NT2/D1 (cell line): ENCODE data around the gene RPTOR.
"Not testable (repeated sequence)": the region's sequence is repeated elsewhere in the genome, so short reads cannot be mapped to it uniquely, and the experiment has no call there.

Experiments used
- DNase-seq: peaks from one replicate; pipeline ENCODE4 v3.0.0-alpha.2; 2011; ENCODE audit warnings: low read depth, low spot score
- H3K27me3 ChIP-seq: 2 replicates; pipeline ENCODE4 v1.6.0; 2011; ENCODE audit warnings: mild to moderate bottlenecking; ENCODE audit not compliant: insufficient read length, insufficient read depth
- H3K36me3 ChIP-seq: 2 replicates; pipeline ENCODE4 v1.6.1; 2011; ENCODE audit warnings: mild to moderate bottlenecking, low read length, mixed read lengths; ENCODE audit not compliant: insufficient read depth, insufficient read length
- H3K4me1 ChIP-seq: 2 replicates; pipeline ENCODE4 v1.5.1; 2011; ENCODE audit not compliant: insufficient read depth, insufficient read length
- H3K4me3 ChIP-seq: 2 replicates; pipeline ENCODE4 v1.5.1; 2011; ENCODE audit warnings: low read depth; ENCODE audit not compliant: insufficient read length
- H3K9ac ChIP-seq: 2 replicates; pipeline ENCODE4 v1.6.0; 2011; ENCODE audit warnings: low read depth; ENCODE audit not compliant: insufficient read length
- H3K9me3 ChIP-seq: 2 replicates; pipeline ENCODE4 v1.5.1; 2011; ENCODE audit warnings: mild to moderate bottlenecking, low read length; ENCODE audit not compliant: insufficient read depth
- SUZ12 ChIP-seq: IDR thresholded peaks from 2 replicates; pipeline ENCODE4 v1.6.1; 2011; ENCODE audit not compliant: insufficient read length, insufficient read depth; ENCODE audit errors: extremely low read depth
- YY1 ChIP-seq: IDR thresholded peaks from 2 replicates; pipeline ENCODE4 v1.6.1; 2011; ENCODE audit not compliant: insufficient read length, insufficient read depth
- ZNF274 ChIP-seq: IDR thresholded peaks from 2 replicates; pipeline ENCODE4 v1.6.1; 2011; ENCODE audit warnings: mild to moderate bottlenecking, low read depth, low read length

The RPTOR gene

DNA sequence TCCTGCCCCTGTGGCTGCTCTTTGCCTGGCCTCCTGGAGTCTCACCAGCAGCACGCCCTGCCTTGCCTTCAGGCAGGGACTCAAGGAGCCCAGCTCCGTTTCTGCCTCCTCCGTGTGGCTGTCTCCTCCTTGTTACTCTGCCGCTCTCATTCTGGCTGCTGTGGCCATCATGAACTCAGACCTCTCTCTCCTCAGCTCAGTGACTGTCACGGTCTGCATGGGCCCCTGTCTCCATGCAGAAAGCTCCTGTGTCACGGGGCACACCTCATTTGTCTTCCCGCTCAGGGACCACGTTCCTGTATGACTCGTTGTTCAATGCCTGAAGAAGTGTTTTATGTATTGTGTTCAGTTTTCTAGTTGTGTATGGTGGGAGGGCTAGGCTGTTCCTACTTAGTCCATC is 25.3 kb downstream of the RPTOR start:
- H3K4me1 ChIP-seq, result peaks cover 2% of the 10 kb centered on the region
- no peaks in the 10 kb centered on the region for H3K9me3 ChIP-seq
- no peak for TF ChIP-seq ZNF274
- no peak for TF ChIP-seq YY1
- TF ChIP-seq SUZ12, result no peak
- DNase-seq, result no peak
- peaks cover 46% of the 10 kb centered on the region for H3K27me3 ChIP-seq
- H3K4me3 ChIP-seq, result no peak overlapping the region
- no peaks in the 10 kb centered on the region for H3K36me3 ChIP-seq
- H3K9ac ChIP-seq, result no peak overlapping the region

DNA sequence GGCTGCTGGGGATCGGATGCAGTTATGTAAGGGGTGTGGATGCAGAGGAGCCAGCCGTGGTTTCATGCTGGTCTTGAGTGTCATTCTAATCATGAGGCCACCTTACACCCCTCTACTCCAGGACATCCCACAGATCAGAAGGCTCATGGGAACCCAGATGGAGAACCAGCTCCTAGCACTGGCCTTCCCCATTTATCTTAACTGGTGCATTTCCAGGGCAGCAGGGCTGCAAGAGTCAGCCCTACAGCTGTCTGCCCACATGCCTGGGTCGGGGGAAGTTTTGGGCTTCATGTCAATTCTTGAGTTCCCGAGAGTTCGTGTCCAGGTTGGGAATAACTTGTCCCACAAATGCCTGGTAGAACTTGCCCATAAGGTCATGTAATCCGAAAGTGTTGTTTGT is 29.1 kb downstream of the RPTOR start:
- no peak overlapping the region for H3K4me3 ChIP-seq
- no peaks in the 10 kb centered on the region for H3K4me1 ChIP-seq
- DNase-seq, result no peak
- no peak overlapping the region for H3K9ac ChIP-seq
- H3K36me3 ChIP-seq, result peaks cover 1% of the 10 kb centered on the region
- no peak for TF ChIP-seq SUZ12
- TF ChIP-seq YY1, result no peak
- no peak for TF ChIP-seq ZNF274
- peaks cover 12% of the 10 kb centered on the region for H3K27me3 ChIP-seq
- H3K9me3 ChIP-seq, result no peaks in the 10 kb centered on the region

DNA sequence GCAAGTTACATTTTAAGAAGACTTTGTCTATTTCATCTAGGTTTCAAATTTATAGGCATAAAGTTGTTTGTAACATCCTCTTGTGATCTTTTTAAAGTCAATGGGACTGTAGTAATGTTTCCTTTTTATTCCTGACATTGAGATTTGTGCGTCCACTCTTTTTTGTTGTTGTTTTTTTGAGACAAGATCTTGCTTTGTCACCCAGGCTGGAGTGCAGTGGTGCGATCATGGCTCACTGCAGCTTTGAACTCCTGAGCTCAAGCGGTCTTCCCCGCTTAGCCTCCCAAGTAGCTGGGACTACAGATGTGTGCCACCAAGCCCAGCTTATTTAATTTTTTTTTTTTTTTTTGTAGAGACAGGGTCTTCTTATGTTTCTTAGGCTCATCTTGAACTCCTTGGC is 29.9 kb downstream of the RPTOR start:
- Histone ChIP-seq H3K9me3 (no peaks in the 10 kb centered on the region), H3K4me3 (no peak overlapping the region), H3K27me3 (peaks cover 7% of the 10 kb centered on the region), H3K36me3 (peaks cover 2% of the 10 kb centered on the region), H3K9ac (no peak overlapping the region), H3K4me1 (no peaks in the 10 kb centered on the region)
- no peak for TF ChIP-seq SUZ12
- DNase-seq, result no peak

DNA sequence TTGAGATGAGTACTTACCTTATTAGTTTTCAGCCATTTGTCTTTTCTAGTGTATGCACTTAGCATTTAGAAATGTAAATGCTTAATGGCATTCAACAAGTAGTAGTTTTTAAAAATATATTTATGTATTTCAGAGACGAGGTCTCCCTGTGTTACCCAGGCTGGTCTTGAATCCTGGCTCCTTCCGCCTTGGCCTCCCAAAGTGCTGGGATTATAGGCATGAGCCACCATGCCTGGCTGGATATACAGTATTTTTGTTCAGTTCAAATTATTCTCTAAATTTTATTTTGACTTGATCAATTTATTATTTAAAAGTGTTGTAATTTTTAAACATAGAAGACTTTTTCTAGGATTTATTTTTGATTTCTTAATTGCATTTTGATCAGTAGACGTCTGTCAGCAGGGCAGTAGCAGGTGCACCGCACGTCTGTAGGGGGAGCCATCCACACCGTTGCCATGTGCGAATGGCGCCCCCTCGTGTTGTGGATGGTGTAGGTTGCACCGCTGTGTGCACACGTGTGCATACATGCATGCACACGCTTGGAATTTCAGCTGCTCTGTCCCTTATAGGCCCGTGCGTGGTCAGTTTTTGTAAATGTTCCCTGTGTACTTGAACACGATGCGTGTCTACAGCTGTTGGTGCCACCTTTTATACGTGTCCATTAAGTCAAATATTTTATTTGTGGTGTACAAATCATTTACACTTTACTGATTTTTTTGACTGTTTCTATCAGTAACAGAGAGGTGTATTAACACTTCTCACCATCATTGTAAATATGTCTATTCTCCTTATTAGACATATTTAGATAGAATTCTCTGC is 30.6 kb downstream of the RPTOR start:
- Histone ChIP-seq H3K4me1 (no peaks in the 10 kb centered on the region), H3K36me3 (peaks cover 2% of the 10 kb centered on the region), H3K9me3 (no peaks in the 10 kb centered on the region), H3K4me3 (no peak overlapping the region), H3K9ac (no peak overlapping the region), H3K27me3 (peaks cover under 1% of the 10 kb centered on the region)
- TF ChIP-seq YY1, result no peak
- peak; percentile 82 for DNase-seq

DNA sequence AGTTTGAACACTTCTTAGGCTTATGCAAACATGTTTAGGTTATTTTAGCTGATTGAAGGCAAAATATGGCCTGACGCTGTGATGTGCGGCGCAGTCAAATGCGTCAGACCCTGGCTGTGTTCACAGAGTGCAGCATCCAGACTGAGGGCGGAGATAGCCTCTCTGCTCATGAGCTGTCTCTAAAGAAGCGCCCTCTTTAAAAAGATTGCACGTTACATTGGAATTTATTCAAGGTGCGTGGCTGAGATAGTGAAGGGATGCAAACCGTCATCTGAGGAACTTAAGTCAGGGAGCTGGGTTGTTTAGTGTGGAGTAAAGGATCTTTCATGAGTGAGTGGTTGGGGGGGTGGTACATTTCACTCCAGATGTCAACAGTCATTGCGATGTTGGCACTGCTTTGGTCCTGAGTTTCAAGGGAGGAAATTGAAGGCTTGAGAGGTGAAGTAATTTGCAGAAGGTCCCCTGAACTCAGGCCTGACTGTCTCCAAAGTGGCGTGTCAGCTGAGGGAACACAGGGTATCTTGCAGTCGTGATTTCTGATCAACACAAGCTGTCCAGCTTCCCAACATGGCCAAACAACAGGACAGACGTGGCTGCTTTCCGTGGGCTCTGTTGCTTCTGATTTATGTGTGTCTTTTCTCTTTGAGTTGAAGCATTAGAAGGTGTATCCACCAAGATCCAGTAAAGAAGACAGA is 33.4 kb downstream of the RPTOR start:
- Histone ChIP-seq H3K27me3 (no peaks in the 10 kb centered on the region), H3K9ac (no peak overlapping the region), H3K36me3 (peaks cover 11% of the 10 kb centered on the region), H3K4me1 (no peaks in the 10 kb centered on the region), H3K9me3 (no peaks in the 10 kb centered on the region), H3K4me3 (no peak overlapping the region)
- TF ChIP-seq YY1 (no peak), SUZ12 (no peak), ZNF274 (no peak)
- DNase-seq, result no peak

DNA sequence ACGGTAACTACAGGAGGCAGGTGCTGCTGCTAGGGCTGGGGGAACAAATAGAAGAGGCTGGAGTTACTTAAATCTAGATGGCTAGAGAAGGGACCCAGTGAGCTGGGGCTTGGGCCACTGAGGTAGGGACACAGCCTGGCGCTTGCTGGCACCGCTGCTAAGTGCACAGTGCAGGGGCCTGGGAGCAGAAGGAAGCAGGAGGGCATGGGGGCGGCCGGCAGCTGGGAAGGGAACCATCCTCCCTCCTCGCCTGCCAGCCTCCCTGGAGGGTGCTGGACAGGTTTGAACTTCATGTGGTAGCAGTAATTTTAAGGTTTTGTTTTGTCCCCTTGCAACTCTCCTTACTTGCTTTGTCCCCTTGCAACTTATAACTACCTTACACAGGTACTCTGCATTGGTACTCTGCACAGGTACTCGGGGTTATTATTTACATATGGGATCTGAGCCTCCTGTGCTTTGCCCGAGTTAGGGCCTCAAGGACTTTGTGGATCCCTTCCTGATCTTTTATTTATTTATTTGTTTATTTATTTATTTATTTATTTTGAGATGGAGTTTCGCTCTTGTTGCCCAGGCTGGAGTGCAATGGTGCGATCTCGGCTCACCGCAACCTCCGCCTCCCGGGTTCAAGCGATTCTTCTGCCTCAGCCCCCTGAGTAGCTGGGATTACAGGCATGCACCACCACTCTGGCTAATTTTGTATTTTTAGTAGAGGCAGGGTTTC is 34.2 kb downstream of the RPTOR start:
- DNase-seq, H3K4me3 ChIP-seq, H3K4me1 ChIP-seq, H3K9me3 ChIP-seq, H3K9ac ChIP-seq, H3K27me3 ChIP-seq: not testable (repeated sequence)
- H3K36me3 ChIP-seq, result peaks cover 11% of the 10 kb centered on the region

DNA sequence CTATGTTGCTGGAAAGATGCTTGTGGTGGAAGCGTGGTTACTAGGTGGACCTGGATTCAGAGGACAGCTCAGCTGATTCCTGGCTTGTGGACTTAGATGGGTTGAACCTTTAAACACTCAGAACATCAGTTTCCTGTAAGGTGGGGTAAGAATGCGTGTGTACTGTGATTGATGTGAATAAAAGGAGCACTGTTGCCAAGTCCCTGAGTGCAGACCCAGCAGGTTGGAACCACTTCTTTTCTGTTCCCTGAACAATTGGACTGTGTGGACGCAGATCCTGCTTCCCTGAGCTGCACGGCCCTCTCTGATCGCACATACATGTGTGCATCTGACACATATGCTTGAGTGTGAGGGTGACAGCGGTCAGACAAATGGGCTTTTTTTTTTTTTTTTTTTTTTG is 37.5 kb downstream of the RPTOR start:
- H3K27me3 ChIP-seq, result no peaks in the 10 kb centered on the region
- no peaks in the 10 kb centered on the region for H3K9me3 ChIP-seq
- H3K4me3 ChIP-seq, result no peak overlapping the region
- TF ChIP-seq YY1 (no peak), SUZ12 (no peak), ZNF274 (no peak)
- H3K36me3 ChIP-seq, result peaks cover 11% of the 10 kb centered on the region
- no peak for DNase-seq
- H3K9ac ChIP-seq, result no peak overlapping the region
- H3K4me1 ChIP-seq, result peaks cover 3% of the 10 kb centered on the region
